Activated naive CD8-positive, alpha-beta T cell treated with anti-CD3 and anti-CD28 coated beads, Interleukin-2, amount 10 ng/mL, durations not matched to agents 7 days and 5 days (primary cell): ENCODE results near the gene CENPF. TPM values are rescaled to one million over a fixed set of nuclear protein-coding genes. Genes with fewer than 3 reads are reported as not detected.

Experiments
- ATAC-seq: fragments of 150-1000 bp; cut with Tn5 transposase; one replicate; pipeline ENCODE4 v1.10.0; 2021; ENCODE audit warnings: low read depth, moderate library complexity
- POLR2A ChIA-PET: fragments of 350-600 bp; sonication (Branson Sonifier 250); formaldehyde crosslinking; loops from one replicate; lab custom pipeline; 2021; ENCODE audit warnings: antibody characterized with exemption; lab: Charles Lee
- DNase-seq: peaks from one replicate; pipeline ENCODE4 v3.0.0; 2021
- H3K27ac Mint-ChIP-seq: one replicate; pipeline ENCODE4 v1.8.0; 2022; ENCODE audit warnings: mild to moderate bottlenecking, mixed read lengths
- H3K27me3 Mint-ChIP-seq: one replicate; pipeline ENCODE4 v1.8.0; 2022; ENCODE audit warnings: mild to moderate bottlenecking, moderate library complexity, mixed read lengths
- H3K36me3 Mint-ChIP-seq: one replicate; pipeline ENCODE4 v1.8.0; 2021; ENCODE audit warnings: mild to moderate bottlenecking, mixed read lengths
- H3K4me1 Mint-ChIP-seq: one replicate; pipeline ENCODE4 v1.8.0; 2021; ENCODE audit warnings: mixed read lengths
- H3K4me3 Mint-ChIP-seq: one replicate; pipeline ENCODE4 v1.8.0; 2022; ENCODE audit warnings: mild to moderate bottlenecking, moderate library complexity, mixed read lengths
- H3K9me3 Mint-ChIP-seq: one replicate; pipeline ENCODE4 v1.8.0; 2021; ENCODE audit warnings: mixed read lengths
- total RNA-seq, 2 experiments: library from RNA; stranded (reverse); gene quantifications; one replicate each; pipeline ENCODE4 v1.2.3, GENCODE V29; 2021

CENPF gene
- total RNA-seq, 2 experiments from 2014 or later, result 127 to 137 TPM

DNA sequence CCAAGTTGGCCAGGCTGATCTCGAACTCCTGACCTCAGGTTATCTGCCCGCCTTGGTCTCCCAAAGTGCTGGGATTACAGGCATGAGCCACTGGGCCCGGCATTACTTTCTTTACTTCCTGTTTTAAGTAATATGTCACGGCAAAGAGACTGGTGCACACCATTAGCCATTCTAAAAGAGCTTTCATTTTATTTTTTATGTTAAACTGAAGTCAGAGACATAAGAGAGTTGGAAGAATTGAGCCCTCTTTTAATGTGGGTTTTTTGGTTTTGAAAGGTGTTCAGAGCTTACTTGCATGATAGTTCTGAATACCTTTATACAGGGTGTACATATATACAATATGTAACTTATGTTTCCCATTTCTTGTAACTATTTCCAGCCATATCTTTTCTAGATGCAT is 14.3 kb downstream of the CENPF start:
- ATAC-seq (peak; percentile 73), DNase-seq (no peak)
- Mint-ChIP-seq H3K9me3 (no peaks in the 10 kb centered on the region), H3K27me3 (no peaks in the 10 kb centered on the region), H3K4me1 (peaks cover 16% of the 10 kb centered on the region), H3K36me3 (peaks cover 65% of the 10 kb centered on the region), H3K4me3 (peak overlapping the region; percentile 53), H3K27ac (peak overlapping the region; percentile 80)
- POLR2A ChIA-PET, result interaction anchor here (1.6 kb wide), 1 partner anchor 12 kb away, joined by 5 read pairs; no protein-coding TSS in a partner anchor

DNA sequence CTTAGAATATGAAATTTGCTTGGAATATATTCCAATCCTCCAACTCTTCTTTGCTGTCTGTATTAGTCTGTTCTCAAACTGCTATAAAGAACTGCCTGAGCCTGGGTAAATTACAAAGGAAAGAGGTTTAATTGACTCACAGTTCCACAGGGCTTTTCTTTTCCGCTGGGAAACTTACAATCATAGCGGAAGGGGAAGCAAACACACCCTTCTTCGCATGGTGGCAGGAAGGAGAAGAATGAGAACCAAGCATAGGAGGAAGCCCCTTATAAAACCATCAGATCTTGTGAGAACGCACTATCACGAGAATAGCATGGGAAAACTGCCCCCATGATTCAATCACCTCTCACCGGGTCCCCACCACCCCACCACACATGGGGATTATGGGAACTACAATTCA is 14.8 kb downstream of the CENPF start:
- peaks cover 61% of the 10 kb centered on the region for H3K36me3 Mint-ChIP-seq

DNA sequence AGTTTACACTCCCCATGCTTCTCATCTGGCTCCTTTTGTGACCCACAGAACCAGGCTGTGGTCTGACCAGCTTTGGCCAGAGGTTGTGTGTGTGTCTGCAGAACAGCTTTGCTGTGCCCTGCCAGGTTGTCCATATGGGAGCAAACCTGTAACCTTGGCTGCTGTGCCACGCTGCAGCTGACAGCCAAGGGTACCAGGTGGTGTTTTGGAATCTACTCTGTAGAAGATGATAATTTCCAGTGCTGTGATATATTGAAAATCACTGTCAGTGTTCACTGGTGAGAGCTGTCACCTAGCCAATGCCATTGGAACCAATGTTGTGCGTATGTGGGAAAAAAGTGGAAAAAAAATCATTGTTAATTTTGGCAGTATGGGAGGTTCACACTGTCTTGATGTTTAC is 18.2 kb downstream of the CENPF start:
- Mint-ChIP-seq H3K36me3 (peaks cover 54% of the 10 kb centered on the region), H3K27ac (no peak overlapping the region), H3K9me3 (no peaks in the 10 kb centered on the region), H3K4me3 (no peak overlapping the region), H3K27me3 (no peaks in the 10 kb centered on the region), H3K4me1 (peaks cover 7% of the 10 kb centered on the region)
- POLR2A ChIA-PET, result no interaction called here
- ATAC-seq, result no peak
- no peak for DNase-seq

More for the DNA sequence above, 14.8 kb downstream of the CENPF start:
- Mint-ChIP-seq H3K27ac (no peak overlapping the region), H3K4me1 (peaks cover 16% of the 10 kb centered on the region), H3K9me3 (no peaks in the 10 kb centered on the region), H3K27me3 (no peaks in the 10 kb centered on the region), H3K4me3 (no peak overlapping the region)
- no peak for DNase-seq
- POLR2A ChIA-PET, result interaction anchor here (1.6 kb wide), 1 partner anchor 13 kb away, joined by 5 read pairs; no protein-coding TSS in a partner anchor
- no peak for ATAC-seq

DNA sequence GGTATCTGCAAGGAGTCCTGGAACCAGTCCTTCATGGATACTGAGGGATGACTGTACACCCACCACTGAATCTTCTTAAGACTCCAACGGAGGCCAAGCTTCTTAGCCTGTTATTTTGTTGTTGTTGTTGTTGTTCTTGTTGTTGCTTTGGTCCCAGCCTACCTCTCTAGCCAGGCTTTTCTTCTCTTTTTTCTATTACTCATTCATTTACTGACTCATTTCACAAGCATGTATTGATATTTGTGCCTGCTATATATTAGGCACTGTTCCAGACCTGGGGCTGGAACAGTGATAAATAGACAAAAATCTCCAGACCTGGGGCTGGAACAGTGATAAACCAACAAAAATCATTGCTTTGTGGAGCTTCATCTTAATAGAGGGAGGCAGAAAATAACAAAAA is 20.4 kb downstream of the CENPF start:
- DNase-seq (no peak), ATAC-seq (no peak)
- H3K4me3 Mint-ChIP-seq, result no peak overlapping the region
- no peaks in the 10 kb centered on the region for H3K9me3 Mint-ChIP-seq
- H3K36me3 Mint-ChIP-seq, result peaks cover 43% of the 10 kb centered on the region
- no peak overlapping the region for H3K27ac Mint-ChIP-seq
- H3K27me3 Mint-ChIP-seq, result no peaks in the 10 kb centered on the region
- POLR2A ChIA-PET, result no interaction called here
- H3K4me1 Mint-ChIP-seq, result no peaks in the 10 kb centered on the region

DNA sequence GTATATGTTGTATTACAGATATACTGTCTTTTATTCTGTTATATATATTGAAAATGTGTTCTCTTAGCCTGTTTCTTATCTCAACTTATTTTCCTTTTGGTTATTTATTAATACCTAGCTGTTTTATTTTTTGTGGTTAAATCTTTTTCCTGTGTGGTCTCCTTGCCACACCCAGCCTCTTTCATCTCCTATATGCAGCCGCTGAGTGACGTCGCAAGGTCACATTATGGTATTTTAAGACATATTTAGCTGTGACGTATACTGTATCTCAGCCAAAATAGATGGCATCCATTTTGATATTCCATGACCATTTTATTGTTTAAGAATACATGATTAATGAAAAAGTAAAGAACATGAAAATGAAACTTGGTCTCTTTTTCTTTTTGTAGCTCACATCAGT is 29.1 kb downstream of the CENPF start:
- POLR2A ChIA-PET, result no interaction called here
- H3K4me3 Mint-ChIP-seq, result peak overlapping the region; percentile 13
- peak; percentile 38 for ATAC-seq
- H3K27me3 Mint-ChIP-seq, result no peaks in the 10 kb centered on the region
- DNase-seq, result no peak
- H3K4me1 Mint-ChIP-seq, result peaks cover 10% of the 10 kb centered on the region
- no peaks in the 10 kb centered on the region for H3K9me3 Mint-ChIP-seq
- H3K27ac Mint-ChIP-seq, result peak overlapping the region; percentile 62
- H3K36me3 Mint-ChIP-seq, result peaks cover 51% of the 10 kb centered on the region

DNA sequence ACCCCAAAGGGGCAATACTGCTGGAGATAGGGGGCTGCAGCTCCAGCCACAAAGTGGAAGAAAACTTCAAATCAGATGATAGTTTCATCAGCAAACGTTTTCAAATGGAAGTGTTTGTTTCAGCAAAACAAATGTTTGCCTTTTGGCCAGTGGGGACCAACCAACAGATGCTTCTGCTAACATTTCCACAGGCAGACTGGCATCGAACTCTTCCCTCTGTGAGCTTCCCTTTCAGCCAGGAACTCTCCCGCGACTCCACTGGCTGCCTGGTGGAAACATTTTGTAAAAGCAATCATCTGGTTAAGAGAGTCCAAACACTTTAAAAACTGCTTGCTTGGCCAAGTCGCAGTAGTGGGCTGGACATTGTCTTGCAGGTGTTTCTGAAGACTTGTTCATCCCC is 30.7 kb downstream of the CENPF start:
- H3K27ac Mint-ChIP-seq, result no peak overlapping the region
- POLR2A ChIA-PET, result no interaction called here
- no peak for ATAC-seq
- H3K9me3 Mint-ChIP-seq, result no peaks in the 10 kb centered on the region
- peaks cover 13% of the 10 kb centered on the region for H3K4me1 Mint-ChIP-seq
- no peak for DNase-seq
- H3K4me3 Mint-ChIP-seq, result no peak overlapping the region
- H3K27me3 Mint-ChIP-seq, result no peaks in the 10 kb centered on the region
- H3K36me3 Mint-ChIP-seq, result peaks cover 60% of the 10 kb centered on the region

DNA sequence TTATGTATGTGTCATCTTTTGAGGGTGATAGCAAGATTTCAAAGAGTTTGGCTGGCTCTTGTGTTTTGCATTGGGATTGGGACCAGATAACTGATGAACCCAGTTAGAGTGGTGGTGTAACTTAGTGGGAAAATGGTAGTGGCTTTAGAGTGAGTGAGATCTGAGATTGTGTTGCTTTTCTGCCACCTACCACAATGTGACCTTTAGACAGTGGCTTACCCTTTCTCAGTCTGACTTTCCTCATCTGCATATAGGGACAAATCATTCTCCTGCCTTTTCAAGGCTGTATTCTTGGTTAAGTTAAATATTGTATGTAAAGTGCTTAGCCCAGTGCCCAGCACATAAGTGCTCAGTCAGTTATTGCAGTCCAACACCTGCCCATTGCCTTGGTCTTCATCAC is 31.3 kb downstream of the CENPF start:
- no peak for ATAC-seq
- Mint-ChIP-seq H3K4me3 (no peak overlapping the region), H3K9me3 (no peaks in the 10 kb centered on the region), H3K36me3 (peaks cover 61% of the 10 kb centered on the region), H3K27me3 (no peaks in the 10 kb centered on the region), H3K4me1 (peaks cover 13% of the 10 kb centered on the region), H3K27ac (peak overlapping the region; percentile 56)
- DNase-seq, result no peak
- POLR2A ChIA-PET, result no interaction called here

DNA sequence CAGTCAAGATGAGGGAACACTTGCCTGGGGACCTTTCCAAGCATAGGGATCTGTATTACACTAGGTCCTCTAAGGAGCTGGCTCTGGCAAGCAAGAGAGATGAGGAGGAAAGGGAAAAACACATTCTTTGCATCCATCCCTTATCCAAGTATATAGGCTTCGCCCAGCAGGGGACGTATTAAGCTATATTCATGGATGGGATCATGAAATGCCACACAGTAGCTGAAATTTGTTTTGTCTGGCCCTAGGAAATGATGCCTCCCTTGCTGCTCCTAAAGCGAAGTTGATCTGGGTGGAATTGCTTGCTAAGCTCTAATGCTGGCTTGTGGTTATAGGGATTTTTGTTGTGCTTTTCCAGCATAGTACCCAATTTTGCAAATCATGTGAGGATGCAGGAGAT is 32.1 kb downstream of the CENPF start:
- no peak overlapping the region for H3K27ac Mint-ChIP-seq
- peaks cover 58% of the 10 kb centered on the region for H3K36me3 Mint-ChIP-seq
- no peaks in the 10 kb centered on the region for H3K27me3 Mint-ChIP-seq
- peaks cover 13% of the 10 kb centered on the region for H3K4me1 Mint-ChIP-seq
- DNase-seq (no peak), ATAC-seq (no peak)
- no peaks in the 10 kb centered on the region for H3K9me3 Mint-ChIP-seq
- no peak overlapping the region for H3K4me3 Mint-ChIP-seq
- POLR2A ChIA-PET, result no interaction called here

DNA sequence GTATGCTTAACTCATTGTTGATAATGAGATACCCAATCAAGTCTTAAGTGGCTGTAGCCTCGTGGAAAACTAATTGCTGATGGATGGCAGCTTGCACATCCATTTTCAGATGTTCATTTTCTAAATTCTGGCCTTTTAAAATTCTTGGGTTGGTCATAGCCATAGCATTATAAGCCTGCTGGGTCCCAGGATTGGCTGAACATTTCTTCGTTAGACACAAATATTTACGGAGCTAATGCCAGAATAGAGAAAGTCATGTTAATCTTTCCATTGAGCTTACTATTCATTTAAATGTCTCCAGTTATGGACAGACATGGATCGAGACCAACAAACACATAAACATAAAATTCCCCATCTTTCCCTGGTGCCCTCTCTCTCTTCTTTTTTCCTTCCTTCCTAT is 32.5 kb downstream of the CENPF start:
- ATAC-seq (no peak), DNase-seq (no peak)
- H3K4me3 Mint-ChIP-seq, result no peak overlapping the region
- H3K27ac Mint-ChIP-seq, result no peak overlapping the region
- no peaks in the 10 kb centered on the region for H3K27me3 Mint-ChIP-seq
- H3K4me1 Mint-ChIP-seq, result peaks cover 13% of the 10 kb centered on the region
- no peaks in the 10 kb centered on the region for H3K9me3 Mint-ChIP-seq
- H3K36me3 Mint-ChIP-seq, result peaks cover 54% of the 10 kb centered on the region
- POLR2A ChIA-PET, result no interaction called here

DNA sequence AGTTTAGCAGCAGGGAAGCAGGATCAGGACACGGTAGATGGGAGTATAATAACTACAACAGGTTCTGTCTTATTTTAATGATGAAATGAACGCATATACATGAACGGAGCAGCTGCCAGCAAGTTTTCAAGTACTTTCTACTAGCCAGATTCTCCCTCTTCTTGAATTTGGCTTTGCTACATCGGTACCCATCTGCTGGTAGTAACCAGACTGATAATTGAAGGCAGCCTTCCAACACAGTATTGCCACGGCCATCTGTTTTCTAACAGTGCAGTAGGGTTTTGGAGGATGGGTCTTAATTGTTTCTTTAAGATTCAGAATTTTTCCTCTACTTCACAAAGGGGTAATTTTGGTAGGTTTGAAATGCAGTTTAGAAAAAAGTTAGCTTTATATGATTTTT is 33.4 kb downstream of the CENPF start:
- DNase-seq, result no peak
- POLR2A ChIA-PET, result no interaction called here
- Mint-ChIP-seq H3K9me3 (no peaks in the 10 kb centered on the region), H3K27ac (no peak overlapping the region), H3K4me3 (no peak overlapping the region), H3K36me3 (peaks cover 47% of the 10 kb centered on the region), H3K27me3 (no peaks in the 10 kb centered on the region), H3K4me1 (peaks cover 12% of the 10 kb centered on the region)
- no peak for ATAC-seq

DNA sequence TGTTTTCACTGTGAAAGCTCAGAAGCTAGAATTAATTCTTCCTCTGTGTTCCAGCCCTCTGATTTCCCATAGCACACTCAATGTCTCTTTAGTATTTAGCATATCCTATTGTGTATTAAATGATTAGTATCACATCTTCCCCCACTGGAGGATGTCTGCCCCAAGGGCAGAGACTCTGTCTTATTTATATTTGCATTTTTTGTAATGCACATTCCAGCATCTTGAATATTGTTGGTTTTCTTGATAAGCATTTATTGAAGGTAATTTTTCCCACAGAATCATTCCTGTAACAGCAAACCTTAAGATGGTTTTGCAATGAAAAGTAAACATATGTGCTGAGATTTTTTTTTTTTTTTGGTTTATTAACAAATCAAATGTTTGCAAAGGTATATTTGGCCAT is 34.1 kb downstream of the CENPF start:
- peaks cover 6% of the 10 kb centered on the region for H3K4me1 Mint-ChIP-seq
- ATAC-seq (no peak), DNase-seq (no peak)
- H3K36me3 Mint-ChIP-seq, result peaks cover 46% of the 10 kb centered on the region
- H3K9me3 Mint-ChIP-seq, result no peaks in the 10 kb centered on the region
- H3K4me3 Mint-ChIP-seq, result no peak overlapping the region
- POLR2A ChIA-PET, result interaction anchor here (0.7 kb wide), 1 partner anchor 266 kb away, joined by 4 read pairs; no protein-coding TSS in a partner anchor
- H3K27ac Mint-ChIP-seq, result no peak overlapping the region
- H3K27me3 Mint-ChIP-seq, result no peaks in the 10 kb centered on the region

DNA sequence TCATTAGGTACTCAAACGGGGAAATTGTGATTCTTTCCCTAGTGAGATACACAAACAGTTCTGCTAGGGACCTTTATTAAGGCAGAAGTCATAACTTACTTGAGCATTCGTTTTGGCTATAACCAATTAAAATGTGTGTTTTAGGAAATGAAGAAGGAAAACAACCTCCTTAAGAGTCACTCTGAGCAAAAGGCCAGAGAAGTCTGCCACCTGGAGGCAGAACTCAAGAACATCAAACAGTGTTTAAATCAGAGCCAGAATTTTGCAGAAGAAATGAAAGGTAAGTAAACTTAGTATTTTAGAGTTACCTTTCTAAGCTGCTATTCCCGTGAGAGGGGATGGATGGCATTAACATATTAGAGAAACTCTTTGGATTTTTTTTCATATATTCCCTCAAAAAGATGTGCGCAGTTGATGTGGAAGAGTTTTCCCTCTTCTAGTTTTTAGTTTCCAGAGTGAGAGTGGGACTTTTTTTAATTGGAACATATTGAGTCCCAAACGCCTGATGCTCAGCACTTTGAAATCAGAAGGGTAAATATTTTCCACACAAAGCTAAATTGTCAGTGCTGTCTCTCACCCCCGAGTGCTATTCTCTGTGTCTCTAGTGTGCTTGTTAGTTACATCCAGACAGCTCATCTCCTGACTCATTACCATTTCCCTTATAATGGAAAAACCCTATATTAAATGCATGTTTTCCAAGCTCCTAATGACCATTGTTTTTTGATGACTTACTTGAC is 34.9 kb downstream of the CENPF start:
- no peak for DNase-seq
- Mint-ChIP-seq H3K27me3 (no peaks in the 10 kb centered on the region), H3K4me3 (no peak overlapping the region), H3K27ac (no peak overlapping the region), H3K9me3 (no peaks in the 10 kb centered on the region), H3K4me1 (peaks cover 3% of the 10 kb centered on the region), H3K36me3 (peaks cover 38% of the 10 kb centered on the region)
- POLR2A ChIA-PET, result interaction anchor here (0.7 kb wide), 1 partner anchor 267 kb away, joined by 4 read pairs; no protein-coding TSS in a partner anchor
- peak; percentile 65 for ATAC-seq

DNA sequence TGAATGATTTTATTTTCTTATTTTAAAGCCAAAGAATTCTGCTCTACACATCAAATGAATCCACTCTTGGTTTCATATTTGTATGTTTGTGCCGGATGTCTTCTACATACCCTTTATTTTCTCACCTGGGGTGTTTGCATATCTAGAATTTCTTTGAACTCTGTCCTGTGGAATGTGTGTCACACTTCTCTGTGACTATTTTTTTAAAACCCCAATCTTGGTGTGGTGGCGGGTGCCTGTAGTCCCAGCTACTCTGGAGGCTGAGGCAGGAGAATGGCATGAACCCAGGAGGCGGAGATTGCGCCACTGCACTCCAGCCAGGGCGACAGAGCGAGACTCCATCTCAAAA is 35.4 kb downstream of the CENPF start:
- H3K27ac Mint-ChIP-seq, result peak overlapping the region; percentile 21
- POLR2A ChIA-PET, result no interaction called here
- H3K4me3 Mint-ChIP-seq, result no peak overlapping the region
- H3K4me1 Mint-ChIP-seq, result peaks cover 3% of the 10 kb centered on the region
- H3K27me3 Mint-ChIP-seq, result no peaks in the 10 kb centered on the region
- H3K9me3 Mint-ChIP-seq, result no peaks in the 10 kb centered on the region
- ATAC-seq (no peak), DNase-seq (no peak)
- peaks cover 34% of the 10 kb centered on the region for H3K36me3 Mint-ChIP-seq

DNA sequence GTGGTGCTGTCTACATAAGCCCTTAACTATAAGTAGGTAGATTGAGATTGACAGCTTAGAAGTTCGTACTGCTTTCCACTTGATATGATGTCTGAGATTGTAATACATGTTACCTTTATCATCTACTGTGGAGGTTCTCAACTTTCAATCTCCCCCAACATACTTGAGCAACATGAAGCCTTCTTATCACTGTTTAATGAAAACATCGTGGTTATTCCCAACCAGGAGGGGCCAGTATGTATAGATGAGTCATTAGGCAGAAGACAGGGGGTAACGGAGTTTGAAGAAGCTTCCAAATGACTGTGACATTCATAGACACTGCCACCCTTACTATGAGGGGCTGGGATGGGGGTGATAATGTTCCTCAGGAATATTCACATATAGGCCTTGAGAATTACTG is 36.0 kb downstream of the CENPF start:
- Mint-ChIP-seq H3K4me1 (peaks cover 3% of the 10 kb centered on the region), H3K4me3 (no peak overlapping the region), H3K9me3 (no peaks in the 10 kb centered on the region), H3K36me3 (peaks cover 34% of the 10 kb centered on the region), H3K27me3 (no peaks in the 10 kb centered on the region), H3K27ac (no peak overlapping the region)
- DNase-seq (no peak), ATAC-seq (no peak)
- POLR2A ChIA-PET, result no interaction called here
